Measurements from ENCODE around the gene TDRD15. TPM values are rescaled to one million over a fixed set of nuclear protein-coding genes. Genes with fewer than 3 reads are reported as not detected.

The TDRD15 gene
- total and polyA plus RNA-seq, 2 of the 13 experiments (the other 11 are each of a cell fraction or from before 2014, with no cell fraction given): 0.12 to 0.29 TPM

GRCh38 chr2:21111012-21111411 is 12.8 kb upstream of the TDRD15 start (continued):
- TF ChIP-seq, protein P1, sequence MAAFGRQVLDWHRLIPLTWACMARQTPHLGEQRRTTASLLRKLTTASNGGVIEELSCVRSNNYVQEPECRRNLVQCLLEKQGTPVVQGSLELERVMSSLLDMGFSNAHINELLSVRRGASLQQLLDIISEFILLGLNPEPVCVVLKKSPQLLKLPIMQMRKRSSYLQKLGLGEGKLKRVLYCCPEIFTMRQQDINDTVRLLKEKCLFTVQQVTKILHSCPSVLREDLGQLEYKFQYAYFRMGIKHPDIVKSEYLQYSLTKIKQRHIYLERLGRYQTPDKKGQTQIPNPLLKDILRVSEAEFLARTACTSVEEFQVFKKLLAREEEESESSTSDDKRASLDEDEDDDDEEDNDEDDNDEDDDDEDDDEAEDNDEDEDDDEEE (CRISPR knock-in tag; IDR thresholded peaks at IDR 0.05): no peak
- TF ChIP-seq, protein P2, sequence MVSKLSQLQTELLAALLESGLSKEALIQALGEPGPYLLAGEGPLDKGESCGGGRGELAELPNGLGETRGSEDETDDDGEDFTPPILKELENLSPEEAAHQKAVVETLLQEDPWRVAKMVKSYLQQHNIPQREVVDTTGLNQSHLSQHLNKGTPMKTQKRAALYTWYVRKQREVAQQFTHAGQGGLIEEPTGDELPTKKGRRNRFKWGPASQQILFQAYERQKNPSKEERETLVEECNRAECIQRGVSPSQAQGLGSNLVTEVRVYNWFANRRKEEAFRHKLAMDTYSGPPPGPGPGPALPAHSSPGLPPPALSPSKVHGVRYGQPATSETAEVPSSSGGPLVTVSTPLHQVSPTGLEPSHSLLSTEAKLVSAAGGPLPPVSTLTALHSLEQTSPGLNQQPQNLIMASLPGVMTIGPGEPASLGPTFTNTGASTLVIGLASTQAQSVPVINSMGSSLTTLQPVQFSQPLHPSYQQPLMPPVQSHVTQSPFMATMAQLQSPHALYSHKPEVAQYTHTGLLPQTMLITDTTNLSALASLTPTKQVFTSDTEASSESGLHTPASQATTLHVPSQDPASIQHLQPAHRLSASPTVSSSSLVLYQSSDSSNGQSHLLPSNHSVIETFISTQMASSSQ (IDR thresholded peaks at IDR 0.05; ENCODE audit: low read depth): no peak
- TF ChIP-seq, protein P2 (CRISPR knock-in tag; IDR thresholded peaks at IDR 0.05; ENCODE audit: borderline replicate concordance): no peak
- TF ChIP-seq ZNF160 (CRISPR knock-in tag; IDR thresholded peaks at IDR 0.05): no peak
- no peak for TF ChIP-seq SMARCC2 (IDR thresholded peaks at IDR 0.05)

DNA sequence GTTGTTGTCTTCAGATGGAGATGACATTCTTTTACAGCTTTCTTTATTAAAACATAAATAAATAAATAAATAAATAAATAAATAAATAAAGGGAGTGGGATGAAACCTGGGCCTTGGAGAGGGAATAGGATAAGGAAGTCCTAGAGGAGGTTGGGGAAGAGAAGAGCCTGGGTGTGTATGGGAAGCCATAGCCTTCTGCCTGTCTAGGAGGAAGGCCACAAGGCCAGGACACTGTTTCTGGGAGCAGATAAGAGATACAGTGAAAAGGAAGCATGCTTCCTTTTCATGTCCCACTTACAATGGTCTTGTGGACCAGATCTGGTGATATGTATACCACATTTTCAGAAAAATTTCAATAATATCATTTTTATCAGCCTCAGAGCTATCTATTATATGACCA is 6.1 kb upstream of the TDRD15 start:
- Histone ChIP-seq H2AFZ (ENCODE audit: low read length) (no peak overlapping the region), H3K79me2 (ENCODE audit: insufficient read depth, low read length) (no peaks in the 10 kb centered on the region), H3K27me3 (ENCODE audit: control insufficient read depth in 1 of 2, insufficient read depth in 2 of 2, low read length in 2 of 2) (no peaks in the 10 kb centered on the region), H3K27ac (ENCODE audit: extremely low read length, insufficient read depth, low read length) (peak overlapping the region; percentile 24), H3K9me3 (ENCODE audit: low read length) (no peaks in the 10 kb centered on the region), H3K4me3 (replicated peaks in 1 of 3; ENCODE audit: insufficient read depth in 1 of 3, low read depth in 2 of 3, low read length in 3 of 3) (no peak overlapping the region), H3K9ac (ENCODE audit: insufficient read depth, low read depth, low read length) (no peak overlapping the region; the same call in 1 of the 2 replicates), H3K4me1 (ENCODE audit: insufficient read depth, low read length) (peaks cover 22% of the 10 kb centered on the region), H3K4me2 (ENCODE audit: low read depth, low read length) (peak overlapping the region; percentile 40; the same call in 1 of the 2 replicates), H3K36me3 (replicated peaks in 1 of 2; ENCODE audit: control insufficient read depth in 1 of 2, insufficient read depth in 2 of 2, low read length in 2 of 2) (no peaks in the 10 kb centered on the region), H4K20me1 (ENCODE audit: insufficient read depth, low read length) (no peaks in the 10 kb centered on the region)
- intact Hi-C loops (cut with micrococcal nuclease; ENCODE audit: unreplicated experiment): loop anchor here (1.0 kb wide), 2 partner anchors 47 to 74 kb away; no protein-coding TSS in a partner anchor
- no TSS peak for BruUV-seq (replicated peaks)
- DNase-seq (ENCODE audit: low spot score) (no peak), ATAC-seq (peak; percentile 55), FAIRE-seq (no peak)
- TF ChIP-seq NONO (IDR thresholded peaks at IDR 0.05) (no peak), NONO (CRISPR knock-in tag; conservative IDR thresholded peaks at IDR 0.05) (no peak), HDAC1 (CRISPR knock-in tag; IDR thresholded peaks at IDR 0.05) (0 out of 2 replicates have a peak, but pooled peaks have one; percentile 13), CREB1 (IDR thresholded peaks at IDR 0.05) (no peak), CREB1 (CRISPR knock-in tag; IDR thresholded peaks at IDR 0.05) (0 out of 2 replicates have a peak, but pooled peaks have one; percentile 35), SRSF1 (optimal IDR thresholded peaks at IDR 0.05; ENCODE audit: low read depth, low read length) (no peak), RARA (CRISPR knock-in tag; IDR thresholded peaks at IDR 0.05) (no peak), ELF1 (CRISPR knock-in tag; IDR thresholded peaks at IDR 0.05) (no peak), ZNF335 (CRISPR knock-in tag; IDR thresholded peaks at IDR 0.05) (no peak), MBD4 (IDR thresholded peaks at IDR 0.05; ENCODE audit: borderline replicate concordance, low read length) (no peak), MIXL1 (CRISPR knock-in tag; IDR thresholded peaks at IDR 0.05) (no peak)
- TF ChIP-seq, protein P3, sequence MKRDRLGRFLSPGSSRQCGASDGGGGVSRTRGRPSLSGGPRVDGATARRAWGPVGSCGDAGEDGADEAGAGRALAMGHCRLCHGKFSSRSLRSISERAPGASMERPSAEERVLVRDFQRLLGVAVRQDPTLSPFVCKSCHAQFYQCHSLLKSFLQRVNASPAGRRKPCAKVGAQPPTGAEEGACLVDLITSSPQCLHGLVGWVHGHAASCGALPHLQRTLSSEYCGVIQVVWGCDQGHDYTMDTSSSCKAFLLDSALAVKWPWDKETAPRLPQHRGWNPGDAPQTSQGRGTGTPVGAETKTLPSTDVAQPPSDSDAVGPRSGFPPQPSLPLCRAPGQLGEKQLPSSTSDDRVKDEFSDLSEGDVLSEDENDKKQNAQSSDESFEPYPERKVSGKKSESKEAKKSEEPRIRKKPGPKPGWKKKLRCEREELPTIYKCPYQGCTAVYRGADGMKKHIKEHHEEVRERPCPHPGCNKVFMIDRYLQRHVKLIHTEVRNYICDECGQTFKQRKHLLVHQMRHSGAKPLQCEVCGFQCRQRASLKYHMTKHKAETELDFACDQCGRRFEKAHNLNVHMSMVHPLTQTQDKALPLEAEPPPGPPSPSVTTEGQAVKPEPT (CRISPR knock-in tag; IDR thresholded peaks at IDR 0.05; ENCODE audit: low read depth): no peak
- in situ Hi-C loops (cut with HindIII; ENCODE audit: extremely low pct_ligation_motif_present, low pct_unique_long_range_greater_than_20kb): loop anchor here (5.0 kb wide), 2 partner anchors 45 to 75 kb away; partner anchors contain the start of gene APOB
- ChIA-PET POLR2A (interaction anchor here (0.8 to 5.6 kb wide), 10 partner anchors 22 to 118 kb away, joined by 3 to 103 read pairs (median 13); partner anchors contain the start of gene APOB), CTCF (ENCODE audit: low intra/inter-chr PET ratio, low total read pairs) (interaction anchor here (0.6 to 6.7 kb wide), 4 partner anchors 45 to 79 kb away, joined by 3 to 92 read pairs (median 5); partner anchors contain the start of gene APOB)

Data from HepG2 (cell line).